K562 (cell line): Measurements from ENCODE around the gene IRS2. TPM values are rescaled to one million over a fixed set of nuclear protein-coding genes. Genes with fewer than 3 reads are reported as not detected.

Experiments used
- ATAC-seq: fragments of 200-7000 bp; cut with Tn5 transposase; 3 replicates; pipeline ENCODE4 v1.9.1; 2020; ENCODE audit warnings: moderate library complexity
- BruUV-seq: library from RNA; stranded (reverse); fragments of 400-500 nt; replicated peaks from 2 replicates; lab custom pipeline; 2021; lab: Mats Ljungman, UMichigan
- CTCF ChIA-PET: fragments of 300-600 bp; formaldehyde crosslinking; extraction: SDS; loops from one replicate; lab custom pipeline; 2021; ENCODE audit warnings: low intra/inter-chr PET ratio; lab: Yijun Ruan, JAX
- POLR2A ChIA-PET: fragments of 300-600, 350-650 bp; sonication (Branson Sonifier 250); formaldehyde crosslinking; extraction: SDS; loops from one replicate; lab custom pipeline; 2021; ENCODE audit warnings: antibody characterized with exemption, inconsistent platforms; lab: Yijun Ruan, JAX
- DNase-seq, 4 experiments: peaks; one replicate each; pipeline versions ENCODE4 v3.0.0 to v3.0.0-alpha.2; 2011 to 2018; ENCODE audit warnings: low spot score in 3 of 4, mixed read lengths in 3 of 4; ENCODE audit errors: extremely low read depth in 1 of 4
- FAIRE-seq: peaks from 2 replicates; lab custom pipeline; 2011; peaks lifted over from hg19 to GRCh38; lab: Jason Lieb, UNC
- H2AFZ ChIP-seq: 2 replicates; pipeline ENCODE4 v1.6.0; 2011; ENCODE audit warnings: low read depth, low read length, control low read depth, inconsistent platforms
- H3K27ac ChIP-seq: fragments of 200-600 bp; 3 replicates; pipeline ENCODE4 v1.8.0; 2011; ENCODE audit warnings: low read depth, mild to moderate bottlenecking, control low read depth, inconsistent platforms, low read length, moderate library complexity, mixed read lengths; ENCODE audit errors: extremely low read depth
- H3K27me3 ChIP-seq, 2 experiments: fragments of 300-600 bp in 1 of 2; 2 replicates in 1 of 2; 3 replicates in 1 of 2; pipeline versions ENCODE4 v1.6.0 to v1.8.0; 2011; ENCODE audit warnings: inconsistent platforms in 2 of 2, low read length in 2 of 2, mild to moderate bottlenecking in 1 of 2, mixed read lengths in 1 of 2, moderate library complexity in 1 of 2; ENCODE audit not compliant: control insufficient read depth in 2 of 2, insufficient read depth in 2 of 2
- H3K36me3 ChIP-seq: fragments of 300-600 bp; 3 replicates; pipeline ENCODE4 v1.8.0; 2011; ENCODE audit warnings: mild to moderate bottlenecking, low read length, inconsistent platforms; ENCODE audit not compliant: control insufficient read depth, insufficient read depth
- H3K4me1 ChIP-seq, 2 experiments: fragments of 200-600 bp in 1 of 2; replicated peaks in 1 of 2; 2 replicates in 1 of 2; 3 replicates in 1 of 2; pipeline versions ENCODE4 v1.5.1 to v1.8.0; 2011; ENCODE audit warnings: inconsistent platforms in 2 of 2, low read length in 2 of 2, mild to moderate bottlenecking in 1 of 2, mixed read lengths in 1 of 2, moderate library complexity in 1 of 2; ENCODE audit not compliant: control insufficient read depth in 2 of 2, insufficient read depth in 2 of 2
- H3K4me2 ChIP-seq: 2 replicates; pipeline ENCODE4 v1.6.1; 2011; ENCODE audit warnings: low read length, control low read depth, inconsistent platforms, mixed read lengths; ENCODE audit not compliant: insufficient read depth
- H3K4me3 ChIP-seq: fragments of 200-600 bp; sonication (generic), shearing (Covaris generic); 2 replicates; pipeline ENCODE4 v1.5.1; 2016; ENCODE audit warnings: control low read depth, inconsistent platforms
- H3K79me2 ChIP-seq: fragments of 200-600 bp; 3 replicates; pipeline ENCODE4 v1.8.0; 2011; ENCODE audit warnings: low read length, inconsistent platforms; ENCODE audit not compliant: control insufficient read depth, insufficient read depth
- H3K9ac ChIP-seq, 2 experiments: 2 replicates each; pipeline versions ENCODE4 v1.6.0 to v1.6.1; 2011; ENCODE audit warnings: low read depth in 2 of 2, low read length in 2 of 2, control low read depth in 1 of 2, inconsistent platforms in 1 of 2, mild to moderate bottlenecking in 1 of 2, mixed read lengths in 1 of 2; ENCODE audit not compliant: insufficient read depth in 1 of 2
- H3K9me1 ChIP-seq: one replicate; pipeline ENCODE4 v1.6.0; 2011; ENCODE audit warnings: inconsistent platforms, mild to moderate bottlenecking, low read length, moderate library complexity; ENCODE audit not compliant: control insufficient read depth, insufficient read depth
- H3K9me3 ChIP-seq: replicated peaks from 2 replicates; pipeline ENCODE4 v1.5.1; 2011; ENCODE audit warnings: low read depth, low read length, inconsistent platforms; ENCODE audit not compliant: control insufficient read depth, insufficient read depth
- H4K20me1 ChIP-seq: replicated peaks from 2 replicates; pipeline ENCODE4 v1.6.1; 2011; ENCODE audit warnings: low read length, inconsistent platforms, mixed read lengths; ENCODE audit not compliant: control insufficient read depth, insufficient read depth
- CBFB ChIP-seq: sonication (generic); formaldehyde crosslinking; IDR thresholded peaks from 2 replicates; pipeline ENCODE4 v1.4.0; 2020; ENCODE audit warnings: mild to moderate bottlenecking, missing genetic modification reagents
- MAFF ChIP-seq: IDR thresholded peaks from 2 replicates; pipeline ENCODE4 v1.6.1; 2012; ENCODE audit warnings: low read length, improper control_type of control experiment
- THAP7 ChIP-seq: fragments of 250-450 bp; sonication (Bioruptor Pico); IDR thresholded peaks from 2 replicates; pipeline ENCODE4 v1.5.0; 2021
- TOE1 ChIP-seq, 2 experiments: fragments of 450-650 bp in 1 of 2; sonication (generic) in 1 of 2; formaldehyde crosslinking in 1 of 2; IDR thresholded peaks; 2 replicates each; pipeline versions ENCODE4 v1.7.1 to v1.8.0; 2016 to 2022; ENCODE audit warnings: borderline replicate concordance in 2 of 2, mild to moderate bottlenecking in 2 of 2, antibody characterized with exemption in 1 of 2, inconsistent platforms in 1 of 2, low read depth in 1 of 2, missing genetic modification reagents in 1 of 2, moderate library complexity in 1 of 2
- WGBS: fragments of 100-300 bp; shearing (Covaris generic); methylation state at CpG from one replicate; pipeline ENCODE4 v1.1.6; 2016; ENCODE audit warnings: low coverage, mixed read lengths; ENCODE audit not compliant: insufficient coverage; ENCODE audit errors: missing lambda C conversion rate; 5-methylcytosine and 5-hydroxymethylcytosine counted together
- in situ Hi-C: fragments of 300-500 bp; cut with MboI; formaldehyde crosslinking; loops from 4 replicates; pipeline ENCODE4 v1.15.0; 2018; ENCODE audit warnings: inconsistent platforms, mixed read lengths
- intact Hi-C: fragments of 100-400 bp; cut with micrococcal nuclease; formaldehyde crosslinking; loops from 2 replicates; pipeline ENCODE4 v1.14.2; 2022
- polyA plus RNA-seq, 8 experiments: library from polyadenylated mRNA; depleted of rRNA in 4 of 8; stranded (reverse) in 5 of 8; unstranded in 3 of 8; fragments of >200 nt; fragmentation: Nextera tagmentation in 2 of 8; fragmentation: Illumina TruSeq in 1 of 8; extraction: Ambion mirVana in 2 of 8; extraction: Trizol in 1 of 8; gene quantifications; 2 replicates each; pipeline versions ENCODE4 v1.2.1 to v1.2.3, GENCODE V29; 2011 to 2014; ENCODE audit warnings: inconsistent platforms in 1 of 8, missing spikeins in 1 of 8
- total RNA-seq, 7 experiments: library from RNA; depleted of rRNA in 6 of 7; stranded (reverse); fragments of >200 nt in 6 of 7; fragmentation: Illumina TruSeq in 2 of 7; extraction: Trizol in 2 of 7; gene quantifications; 2 replicates each; pipeline versions ENCODE4 v1.2.1 to v1.2.3, GENCODE V29; 2011 to 2021; ENCODE audit warnings: low replicate concordance in 1 of 7
- TF ChIP-seq, protein P1 (sequence below): fragments of 450-650 bp; IDR thresholded peaks from 2 replicates; pipeline ENCODE4 v1.6.1; 2018; ENCODE audit not compliant: partially characterized antibody

IRS2 gene
- total and polyA plus RNA-seq, 9 of the 15 experiments (the other 6 are each of a cell fraction or from before 2014, with no cell fraction given), result 0.36 to 4.6 (median 0.63) TPM

GRCh38 chr13:109764045-109764444, 22.3 kb downstream of the IRS2 start:
- no peak overlapping the region for H3K4me2 ChIP-seq
- 0 out of 2 replicates have a peak, but pooled peaks cover 3% of the 10 kb centered on the region for H4K20me1 ChIP-seq
- no peaks in the 10 kb centered on the region for H3K9me3 ChIP-seq
- no peak overlapping the region for H3K4me3 ChIP-seq
- H3K4me1 ChIP-seq, result peaks cover 3 to 5% of the 10 kb centered on the region in 2 experiments; a peak in 2 of 5 replicates
- no peak for TF ChIP-seq THAP7 (CRISPR knock-in tag)
- no peak for TF ChIP-seq MAFF
- TF ChIP-seq TOE1 (IDR thresholded peaks at IDR 0.05; ENCODE audit: borderline replicate concordance), result no peak
- TF ChIP-seq TOE1 (CRISPR knock-in tag; IDR thresholded peaks at IDR 0.05; ENCODE audit: borderline replicate concordance, low read depth), result no peak
- no peak overlapping the region for H3K9ac ChIP-seq
- FAIRE-seq (no peak), DNase-seq (no peak), ATAC-seq (no peak)
- no peaks in the 10 kb centered on the region for H3K36me3 ChIP-seq
- ChIA-PET CTCF (no interaction called here), POLR2A (interaction anchor here (0.6 kb wide), 1 partner anchor 82 kb away, joined by 3 read pairs; no protein-coding TSS in a partner anchor)
- no peaks in the 10 kb centered on the region for H3K9me1 ChIP-seq
- no peaks in the 10 kb centered on the region; the same call in 2 of the 3 replicates for H3K79me2 ChIP-seq
- in situ Hi-C loops (no loop called here), intact Hi-C loops (no loop called here)
- no peaks in the 10 kb centered on the region for H3K27me3 ChIP-seq
- no peak overlapping the region for H2AFZ ChIP-seq
- no peak overlapping the region for H3K27ac ChIP-seq
- no TSS peak for BruUV-seq
- WGBS, result 74% methylated on average over 5 of the region's 7 CpGs

DNA sequence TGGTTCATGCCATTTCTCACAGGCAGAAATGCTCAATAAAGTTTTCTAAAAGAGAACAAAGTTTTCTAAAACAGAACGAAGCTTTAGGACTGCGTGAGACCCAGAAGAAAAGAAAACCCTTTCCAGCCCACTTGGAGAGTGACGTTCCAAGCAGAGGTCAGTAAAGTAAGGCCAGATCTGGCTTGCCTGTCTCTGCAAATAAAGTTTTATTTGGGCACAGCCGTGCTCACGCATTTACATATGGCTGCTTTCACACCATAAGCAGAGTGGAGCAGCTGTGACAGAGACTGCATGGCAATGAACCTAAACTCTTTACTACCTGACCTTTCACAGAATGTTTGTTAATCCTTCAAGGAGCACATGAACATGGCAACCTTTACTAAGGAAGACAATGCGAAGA, 23.6 kb downstream of the IRS2 start:
- ATAC-seq (peak; percentile 42; the same call in 1 of the 3 replicates), DNase-seq (no peak), FAIRE-seq (no peak)
- peaks cover 3 to 5% of the 10 kb centered on the region in 2 experiments; a peak in 2 of 5 replicates for H3K4me1 ChIP-seq
- POLR2A ChIA-PET, result interaction anchor here (0.6 to 1.2 kb wide), 2 partner anchors 17 to 94 kb away, joined by 3 read pairs; no protein-coding TSS in a partner anchor
- in situ Hi-C loops (no loop called here), intact Hi-C loops (no loop called here)
- no peak overlapping the region for H3K4me3 ChIP-seq
- no peak overlapping the region for H3K9ac ChIP-seq
- WGBS, result 59% methylated on average over 6 of the region's 6 CpGs
- no peak overlapping the region for H3K4me2 ChIP-seq
- 0 out of 2 replicates have a peak, but pooled peaks cover 3% of the 10 kb centered on the region for H4K20me1 ChIP-seq
- H2AFZ ChIP-seq, result 0 out of 2 replicates have a peak overlapping the region, but pooled peaks have one; percentile 45
- no peaks in the 10 kb centered on the region for H3K36me3 ChIP-seq
- H3K27ac ChIP-seq, result no peak overlapping the region
- no peaks in the 10 kb centered on the region for H3K9me1 ChIP-seq
- H3K79me2 ChIP-seq, result no peaks in the 10 kb centered on the region; the same call in 2 of the 3 replicates
- no TSS peak for BruUV-seq
- H3K27me3 ChIP-seq, result no peaks in the 10 kb centered on the region
- H3K9me3 ChIP-seq, result no peaks in the 10 kb centered on the region
- CTCF ChIA-PET, result no interaction called here
- TF ChIP-seq, protein P1, sequence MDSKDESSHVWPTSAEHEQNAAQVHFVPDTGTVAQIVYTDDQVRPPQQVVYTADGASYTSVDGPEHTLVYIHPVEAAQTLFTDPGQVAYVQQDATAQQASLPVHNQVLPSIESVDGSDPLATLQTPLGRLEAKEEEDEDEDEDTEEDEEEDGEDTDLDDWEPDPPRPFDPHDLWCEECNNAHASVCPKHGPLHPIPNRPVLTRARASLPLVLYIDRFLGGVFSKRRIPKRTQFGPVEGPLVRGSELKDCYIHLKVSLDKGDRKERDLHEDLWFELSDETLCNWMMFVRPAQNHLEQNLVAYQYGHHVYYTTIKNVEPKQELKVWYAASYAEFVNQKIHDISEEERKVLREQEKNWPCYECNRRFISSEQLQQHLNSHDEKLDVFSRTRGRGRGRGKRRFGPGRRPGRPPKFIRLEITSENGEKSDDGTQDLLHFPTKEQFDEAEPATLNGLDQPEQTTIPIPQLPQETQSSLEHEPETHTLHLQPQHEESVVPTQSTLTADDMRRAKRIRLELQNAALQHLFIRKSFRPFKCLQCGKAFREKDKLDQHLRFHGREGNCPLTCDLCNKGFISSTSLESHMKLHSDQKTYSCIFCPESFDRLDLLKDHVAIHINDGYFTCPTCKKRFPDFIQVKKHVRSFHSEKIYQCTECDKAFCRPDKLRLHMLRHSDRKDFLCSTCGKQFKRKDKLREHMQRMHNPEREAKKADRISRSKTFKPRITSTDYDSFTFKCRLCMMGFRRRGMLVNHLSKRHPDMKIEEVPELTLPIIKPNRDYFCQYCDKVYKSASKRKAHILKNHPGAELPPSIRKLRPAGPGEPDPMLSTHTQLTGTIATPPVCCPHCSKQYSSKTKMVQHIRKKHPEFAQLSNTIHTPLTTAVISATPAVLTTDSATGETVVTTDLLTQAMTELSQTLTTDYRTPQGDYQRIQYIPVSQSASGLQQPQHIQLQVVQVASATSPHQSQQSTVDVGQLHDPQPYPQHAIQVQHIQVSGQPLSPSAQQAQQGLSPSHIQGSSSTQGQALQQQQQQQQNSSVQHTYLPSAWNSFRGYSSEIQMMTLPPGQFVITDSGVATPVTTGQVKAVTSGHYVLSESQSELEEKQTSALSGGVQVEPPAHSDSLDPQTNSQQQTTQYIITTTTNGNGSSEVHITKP, result no peak
- no peak for TF ChIP-seq CBFB (CRISPR knock-in tag)
